ENCODE measurements around the gene CYB5B.
A peak's percentile ranks its signal among the peaks of the same experiment; 100 is the strongest.
"Not testable (repeated sequence)": the region's sequence is repeated elsewhere in the genome, so short reads cannot be mapped to it uniquely, and the experiment has no call there.

CYB5B gene

DNA sequence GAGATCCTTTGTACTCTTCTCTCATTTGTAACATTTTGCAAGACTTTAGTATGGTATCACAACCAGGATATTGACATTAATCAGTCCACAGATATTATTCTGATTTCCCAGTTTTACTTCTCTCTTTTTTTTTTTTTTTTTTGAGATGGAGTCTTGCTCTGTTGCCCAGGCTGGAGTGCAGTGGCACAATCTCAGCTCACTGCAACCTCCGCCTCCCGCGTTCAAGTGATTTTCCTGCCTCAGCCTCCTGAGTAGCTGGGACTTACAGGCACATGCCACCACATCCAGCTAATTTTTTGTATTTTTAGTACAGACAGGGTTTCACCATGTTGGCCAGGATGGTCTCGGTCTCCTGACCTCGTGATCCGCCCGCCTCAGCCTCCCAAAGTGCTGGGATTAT, 16.6 kb downstream of the CYB5B start:
- not testable (repeated sequence) for H3K9ac ChIP-seq (ENCODE audit: low read depth in 1 of 2, low read length in 2 of 2); H3K27me3 ChIP-seq (ENCODE audit: control insufficient read depth in 1 of 2, insufficient read depth in 2 of 2, low read length in 2 of 2); H3K36me3 ChIP-seq (ENCODE audit: control insufficient read depth in 1 of 2, insufficient read depth in 2 of 2, low read length in 2 of 2)

DNA sequence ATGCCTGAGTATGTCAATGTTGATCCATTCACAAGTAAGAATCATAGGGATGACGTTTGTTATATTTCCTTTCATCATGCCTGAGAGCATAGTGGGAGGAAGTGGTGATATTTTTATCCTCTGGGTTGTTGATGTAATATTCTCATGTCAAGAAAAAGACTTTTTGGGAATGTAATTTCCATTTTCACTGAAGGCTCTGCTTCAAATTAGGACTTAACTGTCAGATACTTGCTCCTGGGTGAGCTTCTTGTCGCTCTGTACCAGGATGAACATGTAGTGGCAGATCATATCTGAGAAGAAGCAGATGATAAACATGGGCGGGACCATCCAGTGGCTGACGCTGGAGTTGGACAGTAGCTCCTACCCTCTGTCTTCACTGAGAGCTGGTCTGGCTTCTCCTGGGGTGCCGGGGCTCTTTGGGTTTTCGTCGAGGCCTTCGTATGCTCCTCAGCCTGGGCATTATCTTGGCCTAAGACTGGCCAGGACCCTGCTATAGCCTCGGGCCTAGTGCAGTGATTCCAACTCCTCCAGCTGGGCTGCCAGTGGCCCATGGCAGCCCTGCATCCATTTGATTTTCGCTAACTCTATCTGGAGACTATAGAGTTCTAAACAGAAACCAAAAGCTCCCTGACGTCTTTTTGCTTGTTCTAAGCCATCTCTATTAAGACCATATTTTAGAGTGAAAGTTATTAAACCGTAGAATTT, 19.7 kb downstream of the CYB5B start:
- peak overlapping the region; percentile 35 to 59 for H3K9ac ChIP-seq (ENCODE audit: low read depth in 1 of 2, low read length in 2 of 2)
- H3K27ac ChIP-seq (ENCODE audit: low read depth, low read length), result peak overlapping the region; percentile 83
- H3K27me3 ChIP-seq (ENCODE audit: control insufficient read depth in 1 of 2, insufficient read depth in 2 of 2, low read length in 2 of 2), result no peaks in the 10 kb centered on the region
- H3K36me3 ChIP-seq (ENCODE audit: control insufficient read depth in 1 of 2, insufficient read depth in 2 of 2, low read length in 2 of 2), result peaks cover 0 to 16% of the 10 kb centered on the region in 2 donors
- peaks cover 6 to 20% of the 10 kb centered on the region in 2 donors for H3K4me1 ChIP-seq (ENCODE audit: control insufficient read depth in 1 of 2, insufficient read depth in 2 of 2, low read length in 2 of 2)
- H3K4me3 ChIP-seq (ENCODE audit: low read depth in 1 of 2, low read length in 2 of 2), result peak overlapping the region; percentile 28 to 62
- H3K9me3 ChIP-seq (ENCODE audit: control insufficient read depth in 1 of 2, low read length in 2 of 2), result no peaks in the 10 kb centered on the region

More for the DNA sequence above, 16.6 kb downstream of the CYB5B start:
- H3K27ac ChIP-seq (ENCODE audit: low read depth, low read length); H3K9me3 ChIP-seq (ENCODE audit: control insufficient read depth in 1 of 2, low read length in 2 of 2); H3K4me3 ChIP-seq (ENCODE audit: low read depth in 1 of 2, low read length in 2 of 2): not testable (repeated sequence)
- peaks cover 8 to 27% of the 10 kb centered on the region in 2 donors for H3K4me1 ChIP-seq (ENCODE audit: control insufficient read depth in 1 of 2, insufficient read depth in 2 of 2, low read length in 2 of 2)

DNA sequence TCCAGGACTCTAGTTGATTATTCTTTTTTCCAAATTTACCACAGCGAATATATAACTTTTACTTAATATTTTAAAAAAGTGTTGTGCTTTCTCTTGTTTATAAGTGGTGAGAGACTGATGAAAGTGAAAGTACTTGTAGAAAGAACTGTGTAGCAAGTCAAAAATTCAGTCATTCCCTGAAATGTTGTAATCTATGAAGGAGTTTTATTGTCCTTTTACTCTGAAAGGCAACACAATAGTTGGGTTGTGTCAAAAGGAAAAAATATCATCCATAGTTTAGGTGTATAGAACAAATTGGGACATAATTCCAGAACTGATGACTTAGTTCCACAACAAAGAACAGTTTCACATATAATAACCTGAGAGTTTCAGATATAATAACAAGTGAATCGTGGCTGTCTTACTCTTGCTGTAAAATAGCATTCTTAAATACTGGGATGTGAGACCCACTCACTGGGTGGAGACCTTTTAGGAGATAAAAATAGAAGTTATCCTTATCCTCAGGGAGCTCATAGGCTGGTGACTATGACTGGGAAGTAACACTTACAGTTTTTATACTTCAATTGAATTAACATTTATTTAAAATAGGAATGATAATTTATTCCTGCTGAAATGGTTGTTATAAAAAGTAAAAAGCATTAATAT, 20.6 kb downstream of the CYB5B start:
- H3K36me3 ChIP-seq (ENCODE audit: control insufficient read depth in 1 of 2, insufficient read depth in 2 of 2, low read length in 2 of 2), result peaks cover 0 to 21% of the 10 kb centered on the region in 2 donors
- H3K9me3 ChIP-seq (ENCODE audit: control insufficient read depth in 1 of 2, low read length in 2 of 2), result no peaks in the 10 kb centered on the region
- H3K27me3 ChIP-seq (ENCODE audit: control insufficient read depth in 1 of 2, insufficient read depth in 2 of 2, low read length in 2 of 2), result no peaks in the 10 kb centered on the region
- H3K27ac ChIP-seq (ENCODE audit: low read depth, low read length), result peak overlapping the region; percentile 28
- H3K9ac ChIP-seq (ENCODE audit: low read depth in 1 of 2, low read length in 2 of 2), result peak overlapping the region in 1 of 2 donors; percentile 22
- H3K4me1 ChIP-seq (ENCODE audit: control insufficient read depth in 1 of 2, insufficient read depth in 2 of 2, low read length in 2 of 2), result peaks cover 6 to 20% of the 10 kb centered on the region in 2 donors
- H3K4me3 ChIP-seq (ENCODE audit: low read depth in 1 of 2, low read length in 2 of 2), result peak overlapping the region; percentile 4 to 31

DNA sequence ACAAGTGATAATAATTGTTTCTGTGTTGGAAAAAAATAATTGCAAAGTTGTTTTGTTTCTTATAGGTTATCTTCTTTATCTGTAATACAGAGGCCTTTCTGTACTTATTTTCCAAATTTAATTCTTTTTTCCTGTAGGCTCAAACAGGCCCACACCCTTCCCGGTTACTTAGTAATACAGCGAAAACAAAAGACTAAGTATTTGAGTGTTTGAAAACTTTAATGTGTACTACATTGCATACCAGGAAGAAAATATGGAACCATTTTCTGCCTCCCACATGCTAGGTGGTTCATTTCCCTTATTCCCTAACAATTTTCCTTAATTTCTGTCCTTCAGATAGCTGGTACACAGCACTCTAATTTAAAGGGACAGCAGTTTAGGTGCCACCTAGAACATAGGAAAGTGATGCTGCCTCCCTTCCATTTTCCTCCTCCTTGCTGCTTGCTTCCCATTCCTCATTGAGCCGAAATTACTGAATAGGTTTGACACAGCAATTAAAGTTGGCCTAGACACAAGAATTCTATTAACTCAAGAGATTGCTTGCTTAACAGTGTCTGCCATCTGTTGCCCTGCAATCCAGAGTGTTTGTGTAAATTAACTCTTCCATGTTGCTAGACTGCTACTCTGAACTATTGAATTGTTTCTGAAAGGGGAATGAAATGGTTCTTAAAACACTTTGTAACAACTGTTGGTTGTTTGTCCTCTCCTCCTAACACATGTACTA, 24.2 kb downstream of the CYB5B start:
- H3K9me3 ChIP-seq (ENCODE audit: control insufficient read depth in 1 of 2, low read length in 2 of 2), result no peaks in the 10 kb centered on the region
- H3K36me3 ChIP-seq (ENCODE audit: control insufficient read depth in 1 of 2, insufficient read depth in 2 of 2, low read length in 2 of 2), result peaks cover 0 to 21% of the 10 kb centered on the region in 2 donors
- no peak overlapping the region for H3K9ac ChIP-seq (ENCODE audit: low read depth in 1 of 2, low read length in 2 of 2)
- no peak overlapping the region for H3K27ac ChIP-seq (ENCODE audit: low read depth, low read length)
- H3K27me3 ChIP-seq (ENCODE audit: control insufficient read depth in 1 of 2, insufficient read depth in 2 of 2, low read length in 2 of 2), result no peaks in the 10 kb centered on the region
- no peak overlapping the region for H3K4me3 ChIP-seq (ENCODE audit: low read depth in 1 of 2, low read length in 2 of 2)
- peaks cover 6 to 20% of the 10 kb centered on the region in 2 donors for H3K4me1 ChIP-seq (ENCODE audit: control insufficient read depth in 1 of 2, insufficient read depth in 2 of 2, low read length in 2 of 2)

DNA sequence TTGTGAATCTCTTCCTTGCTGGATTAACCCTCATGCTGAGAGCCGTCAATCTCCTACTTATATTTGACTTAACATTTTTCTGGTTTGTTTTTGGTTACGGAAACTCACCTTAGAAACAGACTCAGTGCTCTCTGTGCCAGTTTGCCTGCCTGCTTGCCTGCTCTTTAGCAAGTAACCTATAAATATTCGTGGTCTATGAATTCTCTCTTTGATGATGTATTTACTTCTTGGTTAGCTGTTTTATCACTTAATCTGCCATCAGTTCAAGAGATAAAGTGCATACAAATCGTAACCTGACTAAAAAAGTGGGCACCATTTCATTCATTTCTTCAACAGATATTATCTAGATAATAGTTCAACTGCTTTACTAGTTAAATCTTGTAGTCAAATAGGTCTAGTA, 26.7 kb downstream of the CYB5B start:
- Histone ChIP-seq H3K27me3 (ENCODE audit: control insufficient read depth in 1 of 2, insufficient read depth in 2 of 2, low read length in 2 of 2) (no peaks in the 10 kb centered on the region), H3K9ac (ENCODE audit: low read depth in 1 of 2, low read length in 2 of 2) (no peak overlapping the region), H3K4me1 (ENCODE audit: control insufficient read depth in 1 of 2, insufficient read depth in 2 of 2, low read length in 2 of 2) (peaks cover 0 to 4% of the 10 kb centered on the region in 2 donors), H3K27ac (ENCODE audit: low read depth, low read length) (no peak overlapping the region), H3K9me3 (ENCODE audit: control insufficient read depth in 1 of 2, low read length in 2 of 2) (no peaks in the 10 kb centered on the region), H3K4me3 (ENCODE audit: low read depth in 1 of 2, low read length in 2 of 2) (no peak overlapping the region), H3K36me3 (ENCODE audit: control insufficient read depth in 1 of 2, insufficient read depth in 2 of 2, low read length in 2 of 2) (peaks cover 3 to 21% of the 10 kb centered on the region in 2 donors)

DNA sequence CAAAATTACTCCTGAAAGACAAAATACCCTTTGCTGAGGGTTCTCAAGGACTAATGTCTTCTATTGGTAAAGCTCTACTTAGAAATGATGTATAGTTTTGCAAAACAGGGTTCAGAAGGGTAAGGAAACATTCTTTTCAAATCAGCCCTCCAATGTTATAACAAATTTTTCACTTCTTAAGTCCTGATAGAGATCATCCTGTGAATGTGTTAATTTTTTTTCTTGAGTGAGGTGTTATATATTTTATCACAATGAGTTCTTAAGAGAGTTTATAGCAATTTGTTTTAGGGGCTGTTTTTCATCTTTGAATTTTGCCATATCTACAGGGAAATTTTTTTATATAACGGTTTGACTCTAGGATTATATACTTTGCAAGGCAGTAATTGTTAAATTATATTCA, 29.5 kb downstream of the CYB5B start:
- Histone ChIP-seq H3K4me3 (ENCODE audit: low read depth in 1 of 2, low read length in 2 of 2) (no peak overlapping the region), H3K27ac (ENCODE audit: low read depth, low read length) (no peak overlapping the region), H3K36me3 (ENCODE audit: control insufficient read depth in 1 of 2, insufficient read depth in 2 of 2, low read length in 2 of 2) (peaks cover 3 to 20% of the 10 kb centered on the region in 2 donors)

DNA sequence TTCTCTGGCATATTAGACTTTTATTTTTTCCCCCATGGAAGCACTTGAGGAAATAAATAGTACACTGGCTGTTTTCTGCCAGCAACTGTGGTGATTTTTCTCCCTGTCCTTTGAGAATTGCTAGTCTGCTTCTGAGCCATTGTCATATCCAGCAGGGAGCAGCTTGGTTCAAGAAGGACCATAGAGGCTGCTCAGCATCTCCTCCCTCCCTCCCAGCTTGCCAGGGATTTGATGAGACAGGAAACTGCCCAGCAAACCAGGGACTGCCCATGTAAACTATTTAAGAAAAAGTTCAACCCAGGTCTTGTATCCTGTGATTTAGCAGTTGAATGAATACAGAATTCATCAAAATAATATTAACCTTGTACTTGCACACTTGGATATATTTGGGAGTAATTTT, 39.5 kb downstream of the CYB5B start:
- H3K27me3 ChIP-seq (ENCODE audit: control insufficient read depth in 1 of 2, insufficient read depth in 2 of 2, low read length in 2 of 2), result no peaks in the 10 kb centered on the region
- peaks cover 15 to 24% of the 10 kb centered on the region in 2 donors for H3K36me3 ChIP-seq (ENCODE audit: control insufficient read depth in 1 of 2, insufficient read depth in 2 of 2, low read length in 2 of 2)
- no peak overlapping the region for H3K4me3 ChIP-seq (ENCODE audit: low read depth in 1 of 2, low read length in 2 of 2)
- H3K9ac ChIP-seq (ENCODE audit: low read depth in 1 of 2, low read length in 2 of 2), result no peak overlapping the region
- H3K9me3 ChIP-seq (ENCODE audit: control insufficient read depth in 1 of 2, low read length in 2 of 2), result no peaks in the 10 kb centered on the region
- peaks cover 8 to 15% of the 10 kb centered on the region in 2 donors for H3K4me1 ChIP-seq (ENCODE audit: control insufficient read depth in 1 of 2, insufficient read depth in 2 of 2, low read length in 2 of 2)
- no peak overlapping the region for H3K27ac ChIP-seq (ENCODE audit: low read depth, low read length)

More for the DNA sequence above, 29.5 kb downstream of the CYB5B start:
- Histone ChIP-seq H3K9ac (ENCODE audit: low read depth in 1 of 2, low read length in 2 of 2) (no peak overlapping the region), H3K27me3 (ENCODE audit: control insufficient read depth in 1 of 2, insufficient read depth in 2 of 2, low read length in 2 of 2) (no peaks in the 10 kb centered on the region), H3K9me3 (ENCODE audit: control insufficient read depth in 1 of 2, low read length in 2 of 2) (no peaks in the 10 kb centered on the region), H3K4me1 (ENCODE audit: control insufficient read depth in 1 of 2, insufficient read depth in 2 of 2, low read length in 2 of 2) (no peaks in the 10 kb centered on the region)

DNA sequence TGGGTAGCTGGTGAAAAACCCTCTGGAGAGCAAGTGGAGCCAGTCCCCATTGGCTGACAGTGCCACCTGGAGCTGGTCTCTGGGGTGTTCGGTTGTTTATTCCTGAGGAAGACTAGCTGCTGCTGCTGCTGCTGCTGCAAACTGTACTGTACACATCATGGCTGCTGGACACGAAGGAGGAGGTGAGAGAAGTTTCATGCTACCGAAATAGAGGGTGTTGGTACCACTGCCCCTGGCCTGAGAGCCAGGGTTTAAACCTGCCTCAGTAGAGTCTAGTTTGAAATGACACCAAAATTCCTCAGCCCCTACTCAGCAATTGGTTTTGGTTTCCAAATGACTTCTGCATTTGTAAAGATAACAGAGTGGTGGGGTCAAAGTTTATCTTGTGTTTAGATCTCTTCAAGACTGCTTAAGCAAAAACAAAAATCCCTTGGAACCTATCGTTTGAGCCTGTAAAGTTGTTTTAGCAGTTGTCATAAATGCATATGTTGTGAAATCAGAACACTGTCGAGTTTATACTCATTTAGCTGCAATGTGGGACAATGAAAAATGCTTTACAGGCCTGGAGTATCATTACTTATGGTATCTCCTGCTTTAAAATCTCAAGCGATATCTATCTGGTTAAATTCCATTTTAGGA, 40.8 kb downstream of the CYB5B start:
- peak overlapping the region in 1 of 2 donors; percentile 3 for H3K9ac ChIP-seq (ENCODE audit: low read depth in 1 of 2, low read length in 2 of 2)

DNA sequence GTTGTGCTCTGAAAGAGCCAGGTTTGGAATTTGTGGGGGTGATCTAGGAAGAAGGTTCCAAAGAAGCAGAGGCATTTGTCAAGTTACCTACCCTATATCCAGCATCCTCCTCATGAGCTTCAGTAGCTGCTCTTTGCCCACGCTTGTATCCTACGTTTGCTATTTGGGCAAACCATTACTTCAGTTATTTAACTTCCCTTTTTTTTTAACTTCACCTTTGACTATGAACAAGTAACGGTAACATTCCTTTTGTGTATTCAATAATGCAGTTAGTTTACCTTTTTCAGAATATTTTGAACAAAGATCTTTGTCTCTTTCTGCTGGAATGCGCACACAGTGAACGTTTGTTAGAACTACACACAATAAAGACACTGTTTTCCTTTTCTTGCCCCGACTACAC, 41.5 kb downstream of the CYB5B start:
- peaks cover 6 to 11% of the 10 kb centered on the region in 2 donors for H3K36me3 ChIP-seq (ENCODE audit: control insufficient read depth in 1 of 2, insufficient read depth in 2 of 2, low read length in 2 of 2)
- no peak overlapping the region for H3K4me3 ChIP-seq (ENCODE audit: low read depth in 1 of 2, low read length in 2 of 2)
- no peaks in the 10 kb centered on the region for H3K27me3 ChIP-seq (ENCODE audit: control insufficient read depth in 1 of 2, insufficient read depth in 2 of 2, low read length in 2 of 2)
- H3K27ac ChIP-seq (ENCODE audit: low read depth, low read length), result no peak overlapping the region
- H3K9me3 ChIP-seq (ENCODE audit: control insufficient read depth in 1 of 2, low read length in 2 of 2), result no peaks in the 10 kb centered on the region
- H3K4me1 ChIP-seq (ENCODE audit: control insufficient read depth in 1 of 2, insufficient read depth in 2 of 2, low read length in 2 of 2), result peaks cover 15 to 22% of the 10 kb centered on the region in 2 donors
- peak overlapping the region in 1 of 2 donors; percentile 3 for H3K9ac ChIP-seq (ENCODE audit: low read depth in 1 of 2, low read length in 2 of 2)

More for the DNA sequence above, 40.8 kb downstream of the CYB5B start:
- peaks cover 15 to 22% of the 10 kb centered on the region in 2 donors for H3K4me1 ChIP-seq (ENCODE audit: control insufficient read depth in 1 of 2, insufficient read depth in 2 of 2, low read length in 2 of 2)
- H3K4me3 ChIP-seq (ENCODE audit: low read depth in 1 of 2, low read length in 2 of 2), result no peak overlapping the region
- no peak overlapping the region for H3K27ac ChIP-seq (ENCODE audit: low read depth, low read length)
- peaks cover 11 to 15% of the 10 kb centered on the region in 2 donors for H3K36me3 ChIP-seq (ENCODE audit: control insufficient read depth in 1 of 2, insufficient read depth in 2 of 2, low read length in 2 of 2)
- H3K9me3 ChIP-seq (ENCODE audit: control insufficient read depth in 1 of 2, low read length in 2 of 2), result no peaks in the 10 kb centered on the region
- no peaks in the 10 kb centered on the region for H3K27me3 ChIP-seq (ENCODE audit: control insufficient read depth in 1 of 2, insufficient read depth in 2 of 2, low read length in 2 of 2)
